HepG2 (cell line): ENCODE measurements around the gene PRSS36. TPM values are rescaled to one million over a fixed set of nuclear protein-coding genes. Genes with fewer than 3 reads are reported as not detected.

Experiments
- ARNT2 ChIP-seq: sonication (generic); formaldehyde crosslinking; IDR thresholded peaks from 2 replicates; pipeline ENCODE4 v1.8.0; 2022; ENCODE audit warnings: mild to moderate bottlenecking, low read depth, missing genetic modification reagents, moderate library complexity
- CSRNP1 ChIP-seq: sonication (generic); formaldehyde crosslinking; IDR thresholded peaks from 2 replicates; pipeline ENCODE4 v1.8.1; 2023; ENCODE audit warnings: mild to moderate bottlenecking, missing genetic modification reagents
- ESRRA ChIP-seq: sonication (generic); formaldehyde crosslinking; IDR thresholded peaks from 2 replicates; pipeline ENCODE4 v1.5.1; 2020; ENCODE audit warnings: mild to moderate bottlenecking, low read depth, missing genetic modification reagents
- HNRNPK ChIP-seq: fragments of 200-400 bp; formaldehyde crosslinking; IDR thresholded peaks from 2 replicates; pipeline ENCODE4 v1.6.1; 2018; ENCODE audit warnings: low read length, low read depth, moderate library complexity, mild to moderate bottlenecking; ENCODE audit not compliant: poor library complexity, severe bottlenecking
- MEF2D ChIP-seq: sonication (generic); formaldehyde crosslinking; IDR thresholded peaks from 2 replicates; pipeline ENCODE4 v1.5.1; 2020; ENCODE audit warnings: mild to moderate bottlenecking, missing genetic modification reagents
- MZF1 ChIP-seq: sonication (generic); formaldehyde crosslinking; IDR thresholded peaks from 2 replicates; pipeline ENCODE4 v1.8.1; 2023; ENCODE audit warnings: mild to moderate bottlenecking, missing genetic modification reagents, borderline replicate concordance
- NFKBIZ ChIP-seq: IDR thresholded peaks from 2 replicates; pipeline ENCODE4 v1.6.1; 2018; ENCODE audit warnings: missing genetic modification reagents, missing compliant biosample characterization
- POLR2G ChIP-seq: fragments of 200-400 bp; formaldehyde crosslinking; IDR thresholded peaks from 2 replicates; pipeline ENCODE4 v1.6.1; 2018; ENCODE audit warnings: mild to moderate bottlenecking, low read depth, low read length, moderate library complexity
- SRSF9 ChIP-seq: fragments of 200-400 bp; formaldehyde crosslinking; IDR thresholded peaks from 2 replicates; pipeline ENCODE4 v1.6.1; 2018; ENCODE audit warnings: borderline replicate concordance, mild to moderate bottlenecking, low read depth, low read length; ENCODE audit not compliant: insufficient read depth, poor library complexity, severe bottlenecking
- ZBTB20 ChIP-seq: sonication (generic); formaldehyde crosslinking; IDR thresholded peaks from 2 replicates; pipeline ENCODE4 v1.8.1; 2023; ENCODE audit warnings: missing genetic modification reagents, low read depth, mild to moderate bottlenecking, borderline replicate concordance
- ZNF235 ChIP-seq: sonication (generic); formaldehyde crosslinking; IDR thresholded peaks from 2 replicates; pipeline ENCODE4 v1.8.1; 2023; ENCODE audit warnings: mild to moderate bottlenecking, missing genetic modification reagents, borderline replicate concordance
- ZNF329 ChIP-seq: sonication (generic); formaldehyde crosslinking; IDR thresholded peaks from 2 replicates; pipeline ENCODE4 v1.9.0; 2021; ENCODE audit warnings: low read depth, mild to moderate bottlenecking, missing genetic modification reagents
- ZNF740 ChIP-seq: sonication (generic); formaldehyde crosslinking; IDR thresholded peaks from 2 replicates; pipeline ENCODE4 v1.4.0; 2020; ENCODE audit warnings: missing genetic modification reagents
- ZNF772 ChIP-seq: sonication (generic); formaldehyde crosslinking; IDR thresholded peaks from 2 replicates; pipeline ENCODE4 v1.5.0; 2020; ENCODE audit warnings: mild to moderate bottlenecking, missing genetic modification reagents
- polyA plus RNA-seq, 8 experiments: library from polyadenylated mRNA; depleted of rRNA in 3 of 8; stranded (reverse) in 7 of 8; unstranded in 1 of 8; fragments of >200 nt; fragmentation: Illumina TruSeq in 4 of 8; extraction: Trizol in 4 of 8; gene quantifications; 2 replicates each; pipeline versions ENCODE4 v1.2.1 to v1.2.3, GENCODE V29; 2011 to 2016; ENCODE audit warnings: low read depth in 4 of 8, missing spikeins in 1 of 8, mixed read lengths in 1 of 8; ENCODE audit not compliant: insufficient read depth in 1 of 8
- total RNA-seq, 5 experiments: library from RNA; depleted of rRNA; stranded (reverse); fragments of >200 nt; fragmentation: Illumina TruSeq; extraction: Trizol; gene quantifications; 2 replicates each; pipeline ENCODE4 v1.2.3, GENCODE V29; 2016; ENCODE audit warnings: low read depth in 1 of 5
- TF ChIP-seq, protein P1 (sequence below): sonication (generic); formaldehyde crosslinking; IDR thresholded peaks from 2 replicates; pipeline ENCODE4 v1.8.0; 2022; ENCODE audit warnings: mild to moderate bottlenecking, missing genetic modification reagents, moderate library complexity
- TF ChIP-seq, protein P2 (sequence below): IDR thresholded peaks from 2 replicates; pipeline ENCODE4 v1.6.1; 2018; ENCODE audit warnings: missing genetic modification reagents
- TF ChIP-seq, protein P3 (sequence below): sonication (generic); formaldehyde crosslinking; IDR thresholded peaks from 2 replicates; pipeline ENCODE4 v1.5.1; 2020; ENCODE audit warnings: mild to moderate bottlenecking, missing genetic modification reagents, moderate library complexity
- TF ChIP-seq, protein P4 (sequence below): sonication (generic); formaldehyde crosslinking; conservative IDR thresholded peaks from 2 replicates; pipeline ENCODE4 v1.8.1; 2023; ENCODE audit warnings: missing genetic modification reagents

PRSS36 gene
- total and polyA plus RNA-seq, 2 of the 13 experiments (the other 11 are each of a cell fraction or from before 2014, with no cell fraction given) = 1.5 to 2.1 TPM

DNA sequence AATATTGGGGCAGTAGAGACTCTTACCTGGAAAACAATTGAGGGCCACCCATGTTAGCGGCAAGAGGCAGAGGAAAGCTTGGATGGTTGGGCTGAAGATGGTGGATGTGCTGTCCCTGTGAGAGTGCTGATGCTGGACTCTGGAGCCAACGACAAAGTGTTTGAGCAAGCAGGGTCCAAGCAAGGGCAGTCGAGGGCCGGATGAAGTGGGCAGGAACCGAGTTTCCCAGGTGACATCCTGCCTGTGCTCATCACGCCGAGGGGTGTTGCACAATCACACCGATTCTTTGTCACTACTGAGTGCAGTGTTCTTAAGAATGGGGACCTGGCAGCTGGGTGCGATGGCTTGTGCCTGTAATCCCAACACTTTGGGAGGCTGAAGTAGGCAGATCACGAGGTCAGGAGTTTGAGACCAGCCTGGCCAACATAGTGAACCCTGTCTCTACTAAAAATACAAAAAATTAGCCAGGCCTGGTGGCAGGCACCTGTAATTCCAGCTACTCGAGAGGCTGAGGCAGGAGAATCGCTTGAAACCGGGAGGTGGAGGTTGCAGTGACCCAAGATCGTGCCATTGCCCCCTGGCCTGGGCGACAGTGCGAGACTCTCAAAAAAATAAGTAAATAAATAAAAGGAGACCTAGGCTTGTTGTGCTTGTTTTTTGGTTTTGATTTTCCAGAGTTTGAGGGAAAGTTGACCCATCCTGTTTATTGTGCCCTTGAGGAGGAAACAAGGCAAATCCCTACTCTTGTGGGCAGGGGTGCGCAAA is 46.6 kb upstream of the PRSS36 start (continued):
- TF ChIP-seq SRSF9 (no peak), CSRNP1 (no peak), ARNT2 (no peak), ZNF329 (CRISPR knock-in tag) (no peak), MEF2D (CRISPR knock-in tag) (no peak), ZNF772 (CRISPR knock-in tag) (no peak), ZBTB20 (CRISPR knock-in tag) (no peak), MZF1 (CRISPR knock-in tag) (no peak), ZNF235 (CRISPR knock-in tag) (no peak), ZNF740 (CRISPR knock-in tag) (no peak), POLR2G (peak; percentile 80), HNRNPK (no peak), NFKBIZ (CRISPR knock-in tag) (no peak), ESRRA (no peak)
- TF ChIP-seq, protein P1, sequence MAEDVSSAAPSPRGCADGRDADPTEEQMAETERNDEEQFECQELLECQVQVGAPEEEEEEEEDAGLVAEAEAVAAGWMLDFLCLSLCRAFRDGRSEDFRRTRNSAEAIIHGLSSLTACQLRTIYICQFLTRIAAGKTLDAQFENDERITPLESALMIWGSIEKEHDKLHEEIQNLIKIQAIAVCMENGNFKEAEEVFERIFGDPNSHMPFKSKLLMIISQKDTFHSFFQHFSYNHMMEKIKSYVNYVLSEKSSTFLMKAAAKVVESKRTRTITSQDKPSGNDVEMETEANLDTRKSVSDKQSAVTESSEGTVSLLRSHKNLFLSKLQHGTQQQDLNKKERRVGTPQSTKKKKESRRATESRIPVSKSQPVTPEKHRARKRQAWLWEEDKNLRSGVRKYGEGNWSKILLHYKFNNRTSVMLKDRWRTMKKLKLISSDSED (CRISPR knock-in tag) = no peak
- TF ChIP-seq, protein P2, sequence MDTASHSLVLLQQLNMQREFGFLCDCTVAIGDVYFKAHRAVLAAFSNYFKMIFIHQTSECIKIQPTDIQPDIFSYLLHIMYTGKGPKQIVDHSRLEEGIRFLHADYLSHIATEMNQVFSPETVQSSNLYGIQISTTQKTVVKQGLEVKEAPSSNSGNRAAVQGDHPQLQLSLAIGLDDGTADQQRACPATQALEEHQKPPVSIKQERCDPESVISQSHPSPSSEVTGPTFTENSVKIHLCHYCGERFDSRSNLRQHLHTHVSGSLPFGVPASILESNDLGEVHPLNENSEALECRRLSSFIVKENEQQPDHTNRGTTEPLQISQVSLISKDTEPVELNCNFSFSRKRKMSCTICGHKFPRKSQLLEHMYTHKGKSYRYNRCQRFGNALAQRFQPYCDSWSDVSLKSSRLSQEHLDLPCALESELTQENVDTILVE = no peak
- TF ChIP-seq, protein P3, sequence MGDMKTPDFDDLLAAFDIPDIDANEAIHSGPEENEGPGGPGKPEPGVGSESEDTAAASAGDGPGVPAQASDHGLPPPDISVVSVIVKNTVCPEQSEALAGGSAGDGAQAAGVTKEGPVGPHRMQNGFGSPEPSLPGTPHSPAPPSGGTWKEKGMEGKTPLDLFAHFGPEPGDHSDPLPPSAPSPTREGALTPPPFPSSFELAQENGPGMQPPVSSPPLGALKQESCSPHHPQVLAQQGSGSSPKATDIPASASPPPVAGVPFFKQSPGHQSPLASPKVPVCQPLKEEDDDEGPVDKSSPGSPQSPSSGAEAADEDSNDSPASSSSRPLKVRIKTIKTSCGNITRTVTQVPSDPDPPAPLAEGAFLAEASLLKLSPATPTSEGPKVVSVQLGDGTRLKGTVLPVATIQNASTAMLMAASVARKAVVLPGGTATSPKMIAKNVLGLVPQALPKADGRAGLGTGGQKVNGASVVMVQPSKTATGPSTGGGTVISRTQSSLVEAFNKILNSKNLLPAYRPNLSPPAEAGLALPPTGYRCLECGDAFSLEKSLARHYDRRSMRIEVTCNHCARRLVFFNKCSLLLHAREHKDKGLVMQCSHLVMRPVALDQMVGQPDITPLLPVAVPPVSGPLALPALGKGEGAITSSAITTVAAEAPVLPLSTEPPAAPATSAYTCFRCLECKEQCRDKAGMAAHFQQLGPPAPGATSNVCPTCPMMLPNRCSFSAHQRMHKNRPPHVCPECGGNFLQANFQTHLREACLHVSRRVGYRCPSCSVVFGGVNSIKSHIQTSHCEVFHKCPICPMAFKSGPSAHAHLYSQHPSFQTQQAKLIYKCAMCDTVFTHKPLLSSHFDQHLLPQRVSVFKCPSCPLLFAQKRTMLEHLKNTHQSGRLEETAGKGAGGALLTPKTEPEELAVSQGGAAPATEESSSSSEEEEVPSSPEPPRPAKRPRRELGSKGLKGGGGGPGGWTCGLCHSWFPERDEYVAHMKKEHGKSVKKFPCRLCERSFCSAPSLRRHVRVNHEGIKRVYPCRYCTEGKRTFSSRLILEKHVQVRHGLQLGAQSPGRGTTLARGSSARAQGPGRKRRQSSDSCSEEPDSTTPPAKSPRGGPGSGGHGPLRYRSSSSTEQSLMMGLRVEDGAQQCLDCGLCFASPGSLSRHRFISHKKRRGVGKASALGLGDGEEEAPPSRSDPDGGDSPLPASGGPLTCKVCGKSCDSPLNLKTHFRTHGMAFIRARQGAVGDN (CRISPR knock-in tag) = peak; percentile 52
- TF ChIP-seq, protein P4, sequence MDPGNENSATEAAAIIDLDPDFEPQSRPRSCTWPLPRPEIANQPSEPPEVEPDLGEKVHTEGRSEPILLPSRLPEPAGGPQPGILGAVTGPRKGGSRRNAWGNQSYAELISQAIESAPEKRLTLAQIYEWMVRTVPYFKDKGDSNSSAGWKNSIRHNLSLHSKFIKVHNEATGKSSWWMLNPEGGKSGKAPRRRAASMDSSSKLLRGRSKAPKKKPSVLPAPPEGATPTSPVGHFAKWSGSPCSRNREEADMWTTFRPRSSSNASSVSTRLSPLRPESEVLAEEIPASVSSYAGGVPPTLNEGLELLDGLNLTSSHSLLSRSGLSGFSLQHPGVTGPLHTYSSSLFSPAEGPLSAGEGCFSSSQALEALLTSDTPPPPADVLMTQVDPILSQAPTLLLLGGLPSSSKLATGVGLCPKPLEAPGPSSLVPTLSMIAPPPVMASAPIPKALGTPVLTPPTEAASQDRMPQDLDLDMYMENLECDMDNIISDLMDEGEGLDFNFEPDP (CRISPR knock-in tag) = 0 out of 2 replicates have a peak, but pooled peaks have one; percentile 48
